ENCODE results near the gene FOXP1.

- TF ChIP-seq, protein P1, sequence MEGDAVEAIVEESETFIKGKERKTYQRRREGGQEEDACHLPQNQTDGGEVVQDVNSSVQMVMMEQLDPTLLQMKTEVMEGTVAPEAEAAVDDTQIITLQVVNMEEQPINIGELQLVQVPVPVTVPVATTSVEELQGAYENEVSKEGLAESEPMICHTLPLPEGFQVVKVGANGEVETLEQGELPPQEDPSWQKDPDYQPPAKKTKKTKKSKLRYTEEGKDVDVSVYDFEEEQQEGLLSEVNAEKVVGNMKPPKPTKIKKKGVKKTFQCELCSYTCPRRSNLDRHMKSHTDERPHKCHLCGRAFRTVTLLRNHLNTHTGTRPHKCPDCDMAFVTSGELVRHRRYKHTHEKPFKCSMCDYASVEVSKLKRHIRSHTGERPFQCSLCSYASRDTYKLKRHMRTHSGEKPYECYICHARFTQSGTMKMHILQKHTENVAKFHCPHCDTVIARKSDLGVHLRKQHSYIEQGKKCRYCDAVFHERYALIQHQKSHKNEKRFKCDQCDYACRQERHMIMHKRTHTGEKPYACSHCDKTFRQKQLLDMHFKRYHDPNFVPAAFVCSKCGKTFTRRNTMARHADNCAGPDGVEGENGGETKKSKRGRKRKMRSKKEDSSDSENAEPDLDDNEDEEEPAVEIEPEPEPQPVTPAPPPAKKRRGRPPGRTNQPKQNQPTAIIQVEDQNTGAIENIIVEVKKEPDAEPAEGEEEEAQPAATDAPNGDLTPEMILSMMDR (IDR thresholded peaks at IDR 0.05; ENCODE audit: low read length) = no peak
- TF ChIP-seq EZH2 (IDR thresholded peaks at IDR 0.05; ENCODE audit: borderline replicate concordance, low read length) = no peak
These were observed 537.6 kb downstream of the FOXP1 start for GRCh38 chr3:71045917-71046282.
